Gastroesophageal sphincter (tissue), 3 donors: Measurements from ENCODE around the gene SPATA2L.
"Not testable (repeated sequence)": the region's sequence is repeated elsewhere in the genome, so short reads cannot be mapped to it uniquely, and the experiment has no call there.

Experiments used
- CTCF ChIP-seq, 4 experiments: fragments of 200-600 bp in 2 of 4; fragments of 450-650 bp in 2 of 4; sonication (generic) in 1 of 4; IDR thresholded peaks; one replicate each; pipeline ENCODE4 v1.5.1; 2017 to 2019; ENCODE audit warnings: antibody characterized with exemption in 4 of 4, mild to moderate bottlenecking in 2 of 4, moderate library complexity in 2 of 4
- POLR2A ChIP-seq, 2 donors: fragments of 450-650 bp; IDR thresholded peaks; one replicate each; pipeline ENCODE4 v1.6.1; 2017; ENCODE audit warnings: antibody characterized with exemption in 2 of 2, mild to moderate bottlenecking in 2 of 2, moderate library complexity in 1 of 2

GRCh38 chr16:89671565-89671964, 29.9 kb downstream of the SPATA2L start:
- TF ChIP-seq CTCF, POLR2A (IDR thresholded peaks at IDR 0.05): not testable (repeated sequence)
